HEK293 (cell line): ENCODE results near the gene RNPS1.

Experiments
- CTCF ChIA-PET: fragments of 350-600 bp; formaldehyde crosslinking; extraction: SDS; loops from one replicate; lab custom pipeline; 2021; ENCODE audit warnings: antibody characterized with exemption; lab: Yijun Ruan, JAX
- POLR2A ChIA-PET: fragments of 300-600 bp; formaldehyde crosslinking; extraction: SDS; loops from one replicate; lab custom pipeline; 2020; ENCODE audit warnings: antibody characterized with exemption, inconsistent platforms; lab: Yijun Ruan, JAX
- H3K27ac ChIP-seq: fragments of 200-500 bp; sonication (Bioruptor generic); 2 replicates; pipeline ENCODE4 v1.5.1; 2014; ENCODE audit warnings: low read depth, low read length, control low read depth, inconsistent platforms; ENCODE audit errors: extremely low read depth
- H3K36me3 ChIP-seq, 2 experiments: fragments of 200-500 bp in 1 of 2; sonication (Bioruptor generic) in 1 of 2; 1 replicate in 1 of 2; 2 replicates in 1 of 2; pipeline ENCODE4 v1.5.1; 2014 to 2017; ENCODE audit warnings: inconsistent platforms in 2 of 2, low read length in 2 of 2; ENCODE audit not compliant: control insufficient read depth in 2 of 2, insufficient read depth in 1 of 2
- H3K4me1 ChIP-seq: fragments of 200-500 bp; sonication (Bioruptor generic); 2 replicates; pipeline ENCODE4 v1.5.1; 2014; ENCODE audit warnings: mild to moderate bottlenecking, low read length, inconsistent platforms; ENCODE audit not compliant: control insufficient read depth, insufficient read depth
- H3K4me3 ChIP-seq: 2 replicates; pipeline ENCODE4 v1.5.1; 2011; ENCODE audit warnings: low read depth, mild to moderate bottlenecking, control low read depth, low read length, moderate library complexity
- H3K9me3 ChIP-seq: fragments of 200-500 bp; sonication (Bioruptor generic); 2 replicates; pipeline ENCODE4 v1.5.1; 2014; ENCODE audit warnings: low read depth, low read length, inconsistent platforms; ENCODE audit not compliant: control insufficient read depth, insufficient read depth
- GFI1B ChIP-seq: fragments of 450-650 bp; formaldehyde crosslinking; IDR thresholded peaks from 2 replicates; pipeline ENCODE4 v1.5.1; 2016; ENCODE audit warnings: missing biosample characterization, missing genetic modification characterization
- GLI2 ChIP-seq: fragments of 450-650 bp; formaldehyde crosslinking; IDR thresholded peaks from 2 replicates; pipeline ENCODE4; 2017; ENCODE audit warnings: missing biosample characterization, missing genetic modification characterization, low read depth, borderline replicate concordance
- KLF10 ChIP-seq: fragments of 450-650 bp; IDR thresholded peaks from 2 replicates; pipeline ENCODE4 v1.5.1; 2018; ENCODE audit warnings: missing biosample characterization, mild to moderate bottlenecking, missing genetic modification characterization
- PBX3 ChIP-seq: sonication (generic); formaldehyde crosslinking; IDR thresholded peaks from 2 replicates; pipeline ENCODE4 v1.8.1; 2022; ENCODE audit warnings: mild to moderate bottlenecking, moderate library complexity, missing genetic modification reagents
- SETDB1 ChIP-seq: IDR thresholded peaks from one replicate; pipeline ENCODE4 v1.6.1; 2017; ENCODE audit warnings: mild to moderate bottlenecking, low read length, moderate library complexity, mixed read lengths; ENCODE audit not compliant: insufficient read length
- TCF7L2 ChIP-seq: IDR thresholded peaks from 2 replicates; pipeline ENCODE4 v1.6.1; 2011; ENCODE audit warnings: low read depth, mild to moderate bottlenecking, inconsistent platforms, low read length, moderate library complexity, borderline replicate concordance
- ZBTB7A ChIP-seq: fragments of 450-650 bp; formaldehyde crosslinking; IDR thresholded peaks from 2 replicates; pipeline ENCODE4 v1.5.1; 2016; ENCODE audit warnings: low read depth, missing biosample characterization, missing genetic modification characterization
- ZFHX2 ChIP-seq: fragments of 450-650 bp; formaldehyde crosslinking; conservative IDR thresholded peaks from 2 replicates; pipeline ENCODE4 v1.5.1; 2016; ENCODE audit warnings: missing biosample characterization, missing genetic modification characterization
- ZNF10 ChIP-seq: fragments of 450-650 bp; formaldehyde crosslinking; IDR thresholded peaks from 2 replicates; pipeline ENCODE4 v1.5.1; 2017; ENCODE audit warnings: missing biosample characterization, missing genetic modification characterization
- ZNF133 ChIP-seq: fragments of 450-650 bp; formaldehyde crosslinking; IDR thresholded peaks from 2 replicates; pipeline ENCODE4 v1.5.1; 2016; ENCODE audit warnings: missing biosample characterization, missing genetic modification characterization
- ZNF146 ChIP-seq: fragments of 450-650 bp; formaldehyde crosslinking; IDR thresholded peaks from 2 replicates; pipeline ENCODE4 v1.5.1; 2016; ENCODE audit warnings: missing biosample characterization, missing genetic modification characterization
- ZNF174 ChIP-seq: fragments of 450-650 bp; formaldehyde crosslinking; IDR thresholded peaks from 2 replicates; pipeline ENCODE4 v1.5.0; 2017; ENCODE audit warnings: missing biosample characterization, mild to moderate bottlenecking, missing genetic modification characterization
- ZNF214 ChIP-seq: fragments of 450-650 bp; formaldehyde crosslinking; IDR thresholded peaks from 2 replicates; pipeline ENCODE4 v1.5.1; 2017; ENCODE audit warnings: missing biosample characterization, mild to moderate bottlenecking, missing genetic modification characterization, borderline replicate concordance
- ZNF24 ChIP-seq: fragments of 450-650 bp; formaldehyde crosslinking; IDR thresholded peaks from 2 replicates; pipeline ENCODE4 v1.5.1; 2016; ENCODE audit warnings: missing biosample characterization, missing genetic modification characterization
- ZNF266 ChIP-seq: fragments of 450-650 bp; formaldehyde crosslinking; IDR thresholded peaks from 2 replicates; pipeline ENCODE4 v1.5.1; 2016; ENCODE audit warnings: missing biosample characterization, missing genetic modification characterization, low read depth
- ZNF292 ChIP-seq: fragments of 450-650 bp; formaldehyde crosslinking; IDR thresholded peaks from 2 replicates; pipeline ENCODE4 v1.5.1; 2016; ENCODE audit warnings: low read depth, missing biosample characterization, missing genetic modification characterization, borderline replicate concordance
- ZNF350 ChIP-seq: fragments of 450-650 bp; formaldehyde crosslinking; IDR thresholded peaks from 2 replicates; pipeline ENCODE4 v1.5.0; 2017; ENCODE audit warnings: missing biosample characterization, mild to moderate bottlenecking, missing genetic modification characterization
- ZNF366 ChIP-seq: fragments of 450-650 bp; formaldehyde crosslinking; conservative IDR thresholded peaks from 2 replicates; pipeline ENCODE4 v1.5.1; 2016; ENCODE audit warnings: missing biosample characterization, missing genetic modification characterization
- ZNF391 ChIP-seq: fragments of 450-650 bp; formaldehyde crosslinking; IDR thresholded peaks from 2 replicates; pipeline ENCODE4 v1.5.1; 2016; ENCODE audit warnings: low read depth, missing biosample characterization, missing genetic modification characterization, borderline replicate concordance
- ZNF449 ChIP-seq: fragments of 450-650 bp; formaldehyde crosslinking; IDR thresholded peaks from 2 replicates; pipeline ENCODE4 v1.5.1; 2017; ENCODE audit warnings: missing biosample characterization, mild to moderate bottlenecking, missing genetic modification characterization, moderate library complexity
- ZNF529 ChIP-seq: fragments of 450-650 bp; formaldehyde crosslinking; IDR thresholded peaks from 2 replicates; pipeline ENCODE4 v1.5.1; 2017; ENCODE audit warnings: missing genetic modification characterization, missing biosample characterization; ENCODE audit not compliant: insufficient replicate concordance
- ZNF560 ChIP-seq: fragments of 450-650 bp; formaldehyde crosslinking; IDR thresholded peaks from 2 replicates; pipeline ENCODE4 v1.5.1; 2017; ENCODE audit warnings: missing biosample characterization, missing genetic modification characterization, borderline replicate concordance
- ZNF571 ChIP-seq: fragments of 450-650 bp; formaldehyde crosslinking; IDR thresholded peaks from 2 replicates; pipeline ENCODE4 v1.5.0; 2017; ENCODE audit warnings: missing biosample characterization, missing genetic modification characterization
- ZNF645 ChIP-seq: fragments of 450-650 bp; formaldehyde crosslinking; IDR thresholded peaks from 2 replicates; pipeline ENCODE4; 2016; ENCODE audit warnings: missing biosample characterization, missing genetic modification characterization
- ZNF658 ChIP-seq: fragments of 450-650 bp; formaldehyde crosslinking; IDR thresholded peaks from 2 replicates; pipeline ENCODE4; 2016; ENCODE audit warnings: missing biosample characterization, missing genetic modification characterization
- ZNF670 ChIP-seq: fragments of 450-650 bp; formaldehyde crosslinking; IDR thresholded peaks from 2 replicates; pipeline ENCODE4 v1.5.1; 2016; ENCODE audit warnings: missing biosample characterization, missing genetic modification characterization, low read depth
- ZNF692 ChIP-seq: fragments of 450-650 bp; formaldehyde crosslinking; IDR thresholded peaks from 2 replicates; pipeline ENCODE4 v1.5.1; 2016; ENCODE audit warnings: missing biosample characterization, missing genetic modification characterization
- ZNF830 ChIP-seq: fragments of 450-650 bp; IDR thresholded peaks from 2 replicates; pipeline ENCODE4 v1.5.0; 2018; ENCODE audit warnings: missing biosample characterization, missing genetic modification characterization, low read depth, mild to moderate bottlenecking, moderate library complexity
- ZNF843 ChIP-seq: fragments of 450-650 bp; formaldehyde crosslinking; IDR thresholded peaks from 2 replicates; pipeline ENCODE4 v1.5.1; 2016; ENCODE audit warnings: missing biosample characterization, missing genetic modification characterization
- ZSCAN5A ChIP-seq: fragments of 450-650 bp; formaldehyde crosslinking; IDR thresholded peaks from 2 replicates; pipeline ENCODE4 v1.5.1; 2016; ENCODE audit warnings: missing biosample characterization, missing genetic modification characterization
- ZXDB ChIP-seq: fragments of 450-650 bp; formaldehyde crosslinking; IDR thresholded peaks from 2 replicates; pipeline ENCODE4 v1.5.1; 2016; ENCODE audit warnings: missing biosample characterization, missing genetic modification characterization

RNPS1 gene

GRCh38 chr16:2267913-2268666, at the start of gene RNPS1:
Gene RNPS1, minus strand, starts transcription at chr16:2268126. Its CDS starts 3,483 bp downstream, at chr16:2264643.
- Histone ChIP-seq H3K36me3 (peaks cover 13 to 39% of the 10 kb centered on the region in 2 experiments; a peak in 2 of 3 replicates), H3K9me3 (no peaks in the 10 kb centered on the region), H3K4me1 (peaks cover 8% of the 10 kb centered on the region; the same call in 1 of the 2 replicates), H3K4me3 (peak within 1 kb of the TSS; percentile 65), H3K27ac (peak within 1 kb of the TSS; percentile 98)
- POLR2A ChIA-PET: interaction anchor here (0.6 to 1.2 kb wide), 8 partner anchors 9 to 263 kb away, joined by 3 to 9 read pairs (median 4); partner anchors contain the start of genes CEMP1, ECI1 and TEDC2
- CTCF ChIA-PET: no interaction called here
- no peak for TF ChIP-seq SETDB1
- no peak for TF ChIP-seq ZNF292 (tag by site-specific recombination)
- TF ChIP-seq ZNF146 (tag by site-specific recombination): peak; percentile 82
- TF ChIP-seq ZNF560 (tag by site-specific recombination): 0 out of 2 replicates have a peak, but pooled peaks have one; percentile 33
- peak; percentile 44; the same call in 1 of the 2 replicates for TF ChIP-seq ZNF10 (tag by site-specific recombination)
- TF ChIP-seq ZNF366 (tag by site-specific recombination): peak; percentile 94
- no peak for TF ChIP-seq ZNF830
- TF ChIP-seq ZNF529 (tag by site-specific recombination): no peak
- no peak; the same call in 1 of the 2 replicates for TF ChIP-seq ZBTB7A
- no peak for TF ChIP-seq GFI1B (tag by site-specific recombination)
- peak; percentile 82 for TF ChIP-seq ZNF843 (tag by site-specific recombination)
- TF ChIP-seq ZSCAN5A (tag by site-specific recombination): 0 out of 2 replicates have a peak, but pooled peaks have one; percentile 94
- TF ChIP-seq ZNF133: no peak
- TF ChIP-seq PBX3 (CRISPR knock-in tag): no peak; the same call in 1 of the 2 replicates
- no peak for TF ChIP-seq ZNF174 (tag by site-specific recombination)
- peak; percentile 62; the same call in 1 of the 2 replicates for TF ChIP-seq GLI2 (tag by site-specific recombination)
- no peak for TF ChIP-seq ZNF214 (tag by site-specific recombination)
- TF ChIP-seq ZNF670: no peak
- no peak for TF ChIP-seq ZNF658 (tag by site-specific recombination)
- no peak for TF ChIP-seq ZNF350 (tag by site-specific recombination)
- peak; percentile 99 for TF ChIP-seq ZNF391
- TF ChIP-seq ZNF24 (tag by site-specific recombination): peak; percentile 76
- no peak for TF ChIP-seq ZNF571
- peak; percentile 98 for TF ChIP-seq ZNF692 (tag by site-specific recombination)
- peak; percentile 96 for TF ChIP-seq KLF10 (tag by site-specific recombination)
- TF ChIP-seq ZNF645 (tag by site-specific recombination): peak; percentile 89
- TF ChIP-seq ZXDB: peak; percentile 98
- no peak for TF ChIP-seq TCF7L2
- TF ChIP-seq ZFHX2 (tag by site-specific recombination): peak; percentile 83
- TF ChIP-seq ZNF449: peak; percentile 65; the same call in 1 of the 2 replicates
- 0 out of 2 replicates have a peak, but pooled peaks have one; percentile 55 for TF ChIP-seq ZNF266 (tag by site-specific recombination)
